Activated CD4-positive, alpha-beta T cell treated with anti-CD3 and anti-CD28 coated beads, Interleukin-2, amount 10 ng/mL, durations not matched to agents 7 days and 5 days (primary cell): ENCODE measurements around the gene NEK3. TPM values are rescaled to one million over a fixed set of nuclear protein-coding genes. Genes with fewer than 3 reads are reported as not detected.
"Not testable (repeated sequence)": the region's sequence is repeated elsewhere in the genome, so short reads cannot be mapped to it uniquely, and the experiment has no call there.

ENCODE experiments used
- CTCF ChIA-PET: fragments of 350-600 bp; sonication (Branson Sonifier 250); formaldehyde crosslinking; loops from one replicate; lab custom pipeline; 2021; ENCODE audit warnings: antibody characterized with exemption; lab: Charles Lee
- POLR2A ChIA-PET: fragments of 350-600 bp; sonication (Branson Sonifier 250); formaldehyde crosslinking; loops from one replicate; lab custom pipeline; 2021; ENCODE audit warnings: antibody characterized with exemption; lab: Charles Lee
- DNase-seq: peaks from one replicate; pipeline ENCODE4 v3.0.0-alpha.2; 2020
- H3K27ac Mint-ChIP-seq: one replicate; pipeline ENCODE4 v1.8.0; 2021; ENCODE audit warnings: mild to moderate bottlenecking, moderate library complexity, mixed read lengths
- H3K27me3 Mint-ChIP-seq: one replicate; pipeline ENCODE4 v1.8.0; 2021; ENCODE audit warnings: mixed read lengths
- H3K36me3 Mint-ChIP-seq: one replicate; pipeline ENCODE4 v1.8.0; 2021; ENCODE audit warnings: low read depth, mixed read lengths
- H3K4me1 Mint-ChIP-seq: one replicate; pipeline ENCODE4 v1.8.0; 2021; ENCODE audit warnings: mixed read lengths
- H3K4me3 Mint-ChIP-seq: one replicate; pipeline ENCODE4 v1.8.0; 2021; ENCODE audit warnings: mild to moderate bottlenecking, moderate library complexity, mixed read lengths
- H3K9me3 Mint-ChIP-seq: one replicate; pipeline ENCODE4 v1.8.0; 2021; ENCODE audit warnings: mixed read lengths
- total RNA-seq, 2 experiments: library from RNA; stranded (reverse); gene quantifications; one replicate each; pipeline ENCODE4 v1.2.3, GENCODE V29; 2021

Gene NEK3
- total RNA-seq, result 1 to 10 TPM; 3.7 to 5.1 TPM

GRCh38 chr13:52159159-52159982, at the start of gene NEK3:
Gene NEK3 (minus strand): TSS chr13:52159597. CDS start chr13:52156191, 3,406 bp downstream.
- peak; percentile 66 for DNase-seq
- H3K36me3 Mint-ChIP-seq, result no peaks in the 10 kb centered on the region
- H3K9me3 Mint-ChIP-seq, result no peaks in the 10 kb centered on the region
- peak within 1 kb of the TSS; percentile 91 for H3K27ac Mint-ChIP-seq
- H3K4me3 Mint-ChIP-seq, result peak within 1 kb of the TSS; percentile 82
- peaks cover 52% of the 10 kb centered on the region for H3K4me1 Mint-ChIP-seq
- ChIA-PET CTCF (interaction anchor here (0.7 to 4.0 kb wide), 4 partner anchors 11 to 44 kb away, joined by 3 to 14 read pairs (median 4); no protein-coding TSS in a partner anchor), POLR2A (no interaction called here)
- H3K27me3 Mint-ChIP-seq, result no peaks in the 10 kb centered on the region

- CTCF ChIA-PET, POLR2A ChIA-PET, H3K9me3 Mint-ChIP-seq, DNase-seq, H3K27me3 Mint-ChIP-seq, H3K4me1 Mint-ChIP-seq, H3K4me3 Mint-ChIP-seq, H3K36me3 Mint-ChIP-seq: not testable (repeated sequence)
- peak overlapping the region; percentile 21 for H3K27ac Mint-ChIP-seq
Observed at GRCh38 chr13:52208384-52208783, 49.0 kb upstream of the NEK3 start.

GRCh38 chr13:52207896-52208295, 48.5 kb upstream of the NEK3 start:
- POLR2A ChIA-PET, H3K36me3 Mint-ChIP-seq, CTCF ChIA-PET, H3K27me3 Mint-ChIP-seq, H3K9me3 Mint-ChIP-seq, H3K4me1 Mint-ChIP-seq, H3K4me3 Mint-ChIP-seq, DNase-seq: not testable (repeated sequence)
- H3K27ac Mint-ChIP-seq, result peak overlapping the region; percentile 21

DNA sequence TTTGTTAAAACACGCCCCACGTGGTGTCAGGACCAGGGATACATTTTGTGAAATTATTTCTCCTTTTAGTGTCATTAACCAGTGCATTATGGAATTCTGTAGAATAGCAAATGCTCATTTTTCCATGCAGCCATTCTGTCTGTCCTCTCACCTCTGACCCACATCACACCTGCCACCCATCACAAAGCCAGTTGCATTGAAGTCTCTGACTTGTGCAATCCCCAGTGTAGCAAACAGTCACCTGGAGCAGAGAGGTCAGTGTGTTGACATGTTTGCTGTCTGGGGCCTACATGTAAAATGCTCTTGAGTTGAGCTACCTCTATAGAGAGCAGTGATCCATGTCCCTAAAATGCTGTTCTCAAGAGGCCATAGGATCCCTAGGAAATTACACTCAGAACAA, 47.9 kb upstream of the NEK3 start:
- CTCF ChIA-PET, H3K4me3 Mint-ChIP-seq, H3K9me3 Mint-ChIP-seq, DNase-seq, H3K36me3 Mint-ChIP-seq, H3K27me3 Mint-ChIP-seq, H3K4me1 Mint-ChIP-seq, H3K27ac Mint-ChIP-seq, POLR2A ChIA-PET: not testable (repeated sequence)

DNA sequence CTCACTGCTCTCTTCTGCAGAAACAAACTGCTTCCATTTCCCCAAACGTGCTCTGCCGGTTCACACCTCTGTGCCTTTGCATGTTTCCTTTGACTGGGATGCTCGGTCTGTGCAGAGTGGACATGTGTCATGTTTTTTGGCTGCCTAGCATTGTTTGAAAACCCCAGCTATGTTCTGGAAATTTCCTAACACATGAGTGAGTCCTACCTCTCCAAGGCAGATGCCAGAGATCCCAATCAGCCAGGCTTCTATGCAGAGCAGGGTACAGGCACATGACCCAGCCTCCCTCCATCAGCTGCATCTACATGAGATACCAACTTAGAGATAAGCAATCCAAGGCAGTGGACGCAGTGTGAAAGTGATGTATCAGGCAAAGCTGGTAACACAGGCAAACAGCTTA, 45.1 kb upstream of the NEK3 start:
- H3K27me3 Mint-ChIP-seq, result not testable (repeated sequence)

GRCh38 chr13:52203864-52204263, 44.5 kb upstream of the NEK3 start:
- H3K27me3 Mint-ChIP-seq, H3K36me3 Mint-ChIP-seq, DNase-seq, H3K27ac Mint-ChIP-seq, H3K4me1 Mint-ChIP-seq, CTCF ChIA-PET, H3K9me3 Mint-ChIP-seq, POLR2A ChIA-PET, H3K4me3 Mint-ChIP-seq: not testable (repeated sequence)

More for the DNA sequence above, 45.1 kb upstream of the NEK3 start:
- POLR2A ChIA-PET, CTCF ChIA-PET, H3K4me3 Mint-ChIP-seq, H3K36me3 Mint-ChIP-seq, DNase-seq, H3K9me3 Mint-ChIP-seq, H3K27ac Mint-ChIP-seq, H3K4me1 Mint-ChIP-seq: not testable (repeated sequence)

DNA sequence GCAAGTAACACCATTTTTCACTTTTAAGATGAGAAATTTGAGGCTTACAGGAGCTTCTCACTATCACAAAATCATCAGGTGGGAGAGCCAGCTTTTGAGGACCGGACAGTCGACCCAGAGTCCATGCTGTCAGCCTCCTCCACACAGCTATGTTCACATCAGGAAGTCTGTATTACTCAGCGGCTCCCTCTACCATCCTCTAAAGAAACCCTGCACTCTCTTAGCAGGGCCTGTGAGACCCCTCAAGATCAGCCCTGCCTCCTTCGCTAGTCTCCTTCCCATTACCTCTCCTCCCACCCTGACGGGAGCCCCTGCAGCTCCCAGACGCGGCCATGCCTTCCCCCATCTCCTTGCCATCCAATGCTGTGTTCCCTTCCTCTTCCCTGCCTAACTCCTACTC, 43.1 kb upstream of the NEK3 start:
- DNase-seq, H3K36me3 Mint-ChIP-seq, H3K27me3 Mint-ChIP-seq, POLR2A ChIA-PET, H3K4me3 Mint-ChIP-seq, H3K4me1 Mint-ChIP-seq, H3K9me3 Mint-ChIP-seq, CTCF ChIA-PET, H3K27ac Mint-ChIP-seq: not testable (repeated sequence)

GRCh38 chr13:52201439-52202193, 42.2 kb upstream of the NEK3 start:
- CTCF ChIA-PET, H3K36me3 Mint-ChIP-seq, H3K27ac Mint-ChIP-seq, POLR2A ChIA-PET, H3K27me3 Mint-ChIP-seq, H3K4me1 Mint-ChIP-seq, H3K9me3 Mint-ChIP-seq, H3K4me3 Mint-ChIP-seq: not testable (repeated sequence)
- DNase-seq, result peak; percentile 51

DNA sequence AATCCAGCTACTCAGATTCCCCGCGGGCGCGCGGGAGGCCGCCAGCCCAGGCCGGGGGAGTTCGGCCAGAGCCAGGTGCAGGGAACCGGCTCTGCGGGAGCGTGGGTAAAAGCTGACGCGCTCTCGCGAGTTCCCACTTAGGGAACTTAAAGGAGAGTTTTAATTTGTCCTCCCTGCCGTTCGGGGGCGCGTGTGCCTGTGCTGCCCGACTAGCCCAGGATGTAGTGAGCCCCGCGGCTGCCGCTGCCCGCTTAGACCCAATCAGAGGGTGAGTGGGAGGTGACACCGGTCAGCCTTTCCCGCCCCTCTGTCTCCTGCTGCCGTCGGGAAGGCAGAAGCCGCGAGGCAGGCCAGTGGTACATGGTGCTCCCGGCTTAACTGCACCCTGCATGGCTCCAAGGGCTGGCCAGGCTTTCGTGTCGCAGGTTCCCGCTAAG, 36.0 kb upstream of the NEK3 start:
- H3K9me3 Mint-ChIP-seq, result no peaks in the 10 kb centered on the region
- H3K27ac Mint-ChIP-seq, result peak overlapping the region; percentile 97
- peak; percentile 75 for DNase-seq
- H3K4me3 Mint-ChIP-seq, result peak overlapping the region; percentile 96
- peaks cover 34% of the 10 kb centered on the region for H3K4me1 Mint-ChIP-seq
- H3K36me3 Mint-ChIP-seq, result no peaks in the 10 kb centered on the region
- ChIA-PET POLR2A (no interaction called here), CTCF (interaction anchor here (0.7 kb wide), 1 partner anchor 11 kb away, joined by 3 read pairs; no protein-coding TSS in a partner anchor)
- H3K27me3 Mint-ChIP-seq, result no peaks in the 10 kb centered on the region

- Mint-ChIP-seq H3K9me3 (no peaks in the 10 kb centered on the region), H3K4me1 (peaks cover 40% of the 10 kb centered on the region), H3K36me3 (peaks cover 3% of the 10 kb centered on the region), H3K27me3 (no peaks in the 10 kb centered on the region), H3K27ac (peak overlapping the region; percentile 97), H3K4me3 (peak overlapping the region; percentile 96)
- CTCF ChIA-PET, result interaction anchor here (0.6 to 0.7 kb wide), 3 partner anchors 152 to 683 kb away, joined by 3 to 4 read pairs (median 3); no protein-coding TSS in a partner anchor
- DNase-seq, result peak; percentile 89
- POLR2A ChIA-PET, result interaction anchor here (0.6 kb wide), 1 partner anchor 318 kb away, joined by 3 read pairs; no protein-coding TSS in a partner anchor
Observed at GRCh38 chr13:52194184-52194868, 34.9 kb upstream of the NEK3 start.

DNA sequence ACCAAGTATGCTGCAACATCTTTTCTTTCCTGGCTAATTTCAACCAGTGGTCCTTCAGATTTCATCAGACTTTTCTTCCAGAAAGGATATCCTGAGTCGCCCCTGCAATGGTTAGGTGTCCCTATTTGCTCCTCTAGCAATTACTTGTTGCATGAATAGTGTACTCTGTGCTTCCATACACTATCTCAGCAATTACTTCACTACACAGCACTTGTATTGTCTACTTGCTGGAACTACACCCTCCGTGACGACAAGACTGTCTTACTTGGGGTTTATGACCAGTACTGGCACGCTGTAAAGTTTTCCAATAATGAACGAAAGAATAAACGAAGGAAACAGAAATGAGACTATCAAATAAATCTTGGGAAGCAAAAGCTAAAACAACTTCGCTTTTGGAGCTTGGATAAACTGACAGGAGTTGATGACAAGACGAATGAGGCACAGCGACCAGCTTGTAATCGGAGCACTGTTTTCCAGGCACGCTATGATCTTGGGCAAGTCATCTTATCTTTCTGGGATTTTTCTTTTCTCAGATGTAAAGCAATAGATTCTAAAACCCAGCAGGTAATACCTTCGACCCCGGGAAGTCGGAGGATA, 34.3 kb upstream of the NEK3 start:
- Mint-ChIP-seq H3K4me1 (peaks cover 40% of the 10 kb centered on the region), H3K27ac (peak overlapping the region; percentile 97), H3K4me3 (peak overlapping the region; percentile 96)
- peak; percentile 34 for DNase-seq
- H3K36me3 Mint-ChIP-seq, H3K27me3 Mint-ChIP-seq, H3K9me3 Mint-ChIP-seq, POLR2A ChIA-PET: not testable (repeated sequence)
- CTCF ChIA-PET, result interaction anchor here (0.6 kb wide), 1 partner anchor 151 kb away, joined by 3 read pairs; no protein-coding TSS in a partner anchor

- peaks cover 20% of the 10 kb centered on the region for H3K36me3 Mint-ChIP-seq
- DNase-seq, POLR2A ChIA-PET, H3K4me3 Mint-ChIP-seq, H3K27me3 Mint-ChIP-seq, H3K9me3 Mint-ChIP-seq: not testable (repeated sequence)
- H3K4me1 Mint-ChIP-seq, result peaks cover 41% of the 10 kb centered on the region
- CTCF ChIA-PET, result interaction anchor here (0.7 kb wide), 1 partner anchor 13 kb away, joined by 3 read pairs; no protein-coding TSS in a partner anchor
- peak overlapping the region; percentile 2 for H3K27ac Mint-ChIP-seq
Observed at GRCh38 chr13:52187424-52188187, 28.2 kb upstream of the NEK3 start.
